Fibroblast of lung (primary cell): ENCODE measurements around the gene GALNT7. TPM values are rescaled to one million over a fixed set of nuclear protein-coding genes. Genes with fewer than 3 reads are reported as not detected.

ENCODE experiments used
- DNase-seq, 2 donors: peaks; one replicate each; pipeline versions ENCODE4 v3.0.0 to v3.0.0-alpha.2; 2010; ENCODE audit warnings: low read depth in 2 of 2
- H2AFZ ChIP-seq: 2 replicates; pipeline ENCODE4 v1.5.1; 2012; ENCODE audit warnings: low read length, control low read depth, inconsistent platforms
- H3K27ac ChIP-seq: 2 replicates; pipeline ENCODE4 v1.5.1; 2011; ENCODE audit warnings: low read length, control low read depth; ENCODE audit not compliant: insufficient read depth
- H3K27me3 ChIP-seq: 2 replicates; pipeline ENCODE4 v1.5.1; 2011; ENCODE audit warnings: mild to moderate bottlenecking, low read length; ENCODE audit not compliant: control insufficient read depth, insufficient read depth
- H3K36me3 ChIP-seq: 2 replicates; pipeline ENCODE4 v1.5.1; 2011; ENCODE audit warnings: low read length; ENCODE audit not compliant: control insufficient read depth, insufficient read depth
- H3K4me1 ChIP-seq: 2 replicates; pipeline ENCODE4 v1.5.1; 2011; ENCODE audit warnings: low read length; ENCODE audit not compliant: control insufficient read depth, insufficient read depth; ENCODE audit errors: extremely low read depth
- H3K4me2 ChIP-seq: 2 replicates; pipeline ENCODE4 v1.5.1; 2011; ENCODE audit warnings: low read length, control low read depth; ENCODE audit not compliant: insufficient read depth; ENCODE audit errors: extremely low read depth
- H3K4me3 ChIP-seq, 4 experiments: fragments of 200-600 bp in 1 of 4; sonication (generic) in 1 of 4; replicated peaks in 1 of 4; 2 replicates each; pipeline ENCODE4 v1.5.1; 2011 to 2016; ENCODE audit warnings: low read length in 4 of 4, low read depth in 3 of 4, mild to moderate bottlenecking in 3 of 4, control low read depth in 2 of 4, inconsistent platforms in 1 of 4, mixed read lengths in 1 of 4; ENCODE audit not compliant: insufficient read depth in 1 of 4; ENCODE audit errors: control extremely low read depth in 1 of 4
- H3K79me2 ChIP-seq: 2 replicates; pipeline ENCODE4 v1.5.1; 2012; ENCODE audit warnings: mild to moderate bottlenecking, low read length, inconsistent platforms; ENCODE audit not compliant: control insufficient read depth, insufficient read depth
- H3K9ac ChIP-seq: 2 replicates; pipeline ENCODE4 v1.5.1; 2011; ENCODE audit warnings: mild to moderate bottlenecking, low read length, control low read depth; ENCODE audit not compliant: insufficient read depth
- H3K9me3 ChIP-seq: 2 replicates; pipeline ENCODE4 v1.5.1; 2012; ENCODE audit warnings: low read depth, low read length; ENCODE audit not compliant: control insufficient read depth, insufficient read depth
- H4K20me1 ChIP-seq: 2 replicates; pipeline ENCODE4 v1.5.1; 2011; ENCODE audit warnings: low read length; ENCODE audit not compliant: control insufficient read depth, insufficient read depth; ENCODE audit errors: extremely low read depth
- EZH2 ChIP-seq: IDR thresholded peaks from 2 replicates; pipeline ENCODE4 v1.5.1; 2012; ENCODE audit warnings: low read length, control low read depth, mild to moderate bottlenecking; ENCODE audit errors: missing control alignments
- polyA plus RNA-seq, 2 donors: library from polyadenylated mRNA; depleted of rRNA in 1 of 2; stranded (reverse) in 1 of 2; unstranded in 1 of 2; fragments of >200 nt; gene quantifications; 2 replicates each; pipeline ENCODE4 v1.2.1, GENCODE V29; 2011 to 2012; ENCODE audit warnings: missing spikeins in 1 of 2
- total RNA-seq: library from RNA; depleted of rRNA; stranded (reverse); fragments of >200 nt; gene quantifications from 2 replicates; pipeline ENCODE4 v1.2.1, GENCODE V29; 2014
- TF ChIP-seq, protein P1 (sequence below), 2 donors: IDR thresholded peaks in 1 of 2; conservative IDR thresholded peaks in 1 of 2; 1 replicate in 1 of 2; 2 replicates in 1 of 2; pipeline ENCODE4 v1.5.1; 2011 to 2012; ENCODE audit warnings: low read length in 2 of 2, control low read depth in 1 of 2, inconsistent platforms in 1 of 2, low read depth in 1 of 2, mild to moderate bottlenecking in 1 of 2

GALNT7 gene
- total and polyA plus RNA-seq, 2 donors (not counting 1 experiment from before 2014, with no cell fraction given): 40.4 to 45.4 TPM

DNA sequence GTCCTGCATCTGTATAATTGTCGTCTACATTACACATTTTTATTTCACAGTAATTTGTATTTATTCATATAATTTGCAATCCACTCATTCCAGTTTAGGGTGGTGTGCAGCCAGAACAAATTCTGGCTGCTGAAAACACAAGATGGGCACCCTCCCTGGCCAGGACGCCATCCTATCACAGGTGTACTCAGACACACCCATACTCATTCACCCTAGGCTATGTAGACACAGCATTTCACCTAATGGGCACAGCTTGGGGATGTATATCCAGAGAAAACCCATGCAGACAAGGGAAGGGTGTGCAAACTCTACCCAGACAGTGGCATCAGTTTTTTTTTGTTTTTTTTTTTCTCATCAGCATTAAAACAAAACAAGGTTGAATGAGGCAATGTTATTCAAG is 92.4 kb downstream of the GALNT7 start:
- Histone ChIP-seq H3K9me3 (no peaks in the 10 kb centered on the region), H3K27me3 (no peaks in the 10 kb centered on the region), H3K27ac (no peak overlapping the region), H2AFZ (no peak overlapping the region), H3K4me3 (no peak overlapping the region), H3K79me2 (no peaks in the 10 kb centered on the region), H3K4me1 (peaks cover 6% of the 10 kb centered on the region), H3K4me2 (no peak overlapping the region), H3K9ac (no peak overlapping the region), H3K36me3 (no peaks in the 10 kb centered on the region), H4K20me1 (no peaks in the 10 kb centered on the region)
- no peak for TF ChIP-seq EZH2
- TF ChIP-seq, protein P1, sequence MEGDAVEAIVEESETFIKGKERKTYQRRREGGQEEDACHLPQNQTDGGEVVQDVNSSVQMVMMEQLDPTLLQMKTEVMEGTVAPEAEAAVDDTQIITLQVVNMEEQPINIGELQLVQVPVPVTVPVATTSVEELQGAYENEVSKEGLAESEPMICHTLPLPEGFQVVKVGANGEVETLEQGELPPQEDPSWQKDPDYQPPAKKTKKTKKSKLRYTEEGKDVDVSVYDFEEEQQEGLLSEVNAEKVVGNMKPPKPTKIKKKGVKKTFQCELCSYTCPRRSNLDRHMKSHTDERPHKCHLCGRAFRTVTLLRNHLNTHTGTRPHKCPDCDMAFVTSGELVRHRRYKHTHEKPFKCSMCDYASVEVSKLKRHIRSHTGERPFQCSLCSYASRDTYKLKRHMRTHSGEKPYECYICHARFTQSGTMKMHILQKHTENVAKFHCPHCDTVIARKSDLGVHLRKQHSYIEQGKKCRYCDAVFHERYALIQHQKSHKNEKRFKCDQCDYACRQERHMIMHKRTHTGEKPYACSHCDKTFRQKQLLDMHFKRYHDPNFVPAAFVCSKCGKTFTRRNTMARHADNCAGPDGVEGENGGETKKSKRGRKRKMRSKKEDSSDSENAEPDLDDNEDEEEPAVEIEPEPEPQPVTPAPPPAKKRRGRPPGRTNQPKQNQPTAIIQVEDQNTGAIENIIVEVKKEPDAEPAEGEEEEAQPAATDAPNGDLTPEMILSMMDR (conservative IDR thresholded peaks at IDR 0.05 in 1 of 2, IDR thresholded peaks at IDR 0.05 in 1 of 2; ENCODE audit: low read depth in 1 of 2, low read length in 2 of 2): no peak
- no peak for DNase-seq

DNA sequence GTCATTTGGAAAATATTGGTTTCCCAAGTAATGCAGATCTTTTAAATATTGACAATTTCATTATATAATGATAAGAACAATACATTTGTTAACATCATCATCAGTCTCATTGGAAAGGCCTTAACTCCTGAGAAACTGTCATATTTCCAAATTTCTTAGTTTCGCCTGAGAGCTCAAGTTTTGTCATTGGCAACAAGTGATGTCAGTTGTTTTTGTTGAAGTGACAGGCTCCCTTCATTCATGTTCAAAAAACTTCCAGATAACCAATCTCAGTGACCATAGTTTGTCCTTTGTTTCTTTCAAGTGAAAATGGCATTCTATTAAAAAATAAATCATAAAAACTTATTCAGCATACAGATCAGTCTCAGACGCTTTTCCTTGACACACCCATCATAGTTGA is 93.8 kb downstream of the GALNT7 start:
- DNase-seq: no peak
- Histone ChIP-seq H4K20me1 (no peaks in the 10 kb centered on the region), H3K4me3 (no peak overlapping the region), H3K4me2 (no peak overlapping the region), H3K4me1 (peaks cover 6% of the 10 kb centered on the region), H3K36me3 (no peaks in the 10 kb centered on the region), H3K79me2 (no peaks in the 10 kb centered on the region), H3K9ac (no peak overlapping the region), H3K27ac (no peak overlapping the region), H2AFZ (no peak overlapping the region), H3K27me3 (no peaks in the 10 kb centered on the region), H3K9me3 (no peaks in the 10 kb centered on the region)
- no peak for TF ChIP-seq EZH2
- TF ChIP-seq, protein P1 (conservative IDR thresholded peaks at IDR 0.05 in 1 of 2, IDR thresholded peaks at IDR 0.05 in 1 of 2; ENCODE audit: low read depth in 1 of 2, low read length in 2 of 2): no peak

DNA sequence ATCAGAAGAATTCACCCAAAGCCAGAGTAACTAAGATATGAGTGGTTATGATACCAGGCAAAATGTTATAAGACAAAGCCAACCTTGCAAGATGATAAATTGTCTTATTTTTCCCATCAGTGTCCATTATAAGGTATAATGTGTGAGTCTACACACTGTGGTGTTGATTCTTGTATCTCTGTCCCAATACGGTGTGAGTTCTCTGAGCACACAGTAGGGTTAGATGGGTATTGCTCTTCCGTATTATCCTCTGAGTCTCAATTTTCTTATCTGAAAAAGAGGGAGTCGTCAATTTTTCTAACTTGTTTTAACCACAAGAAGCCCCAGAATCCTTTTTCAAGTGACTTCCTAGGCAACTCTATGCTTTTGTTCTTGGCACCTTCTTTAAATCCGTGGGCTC is 95.6 kb downstream of the GALNT7 start:
- no peak overlapping the region for H2AFZ ChIP-seq
- no peak for DNase-seq
- H3K4me2 ChIP-seq: peak overlapping the region; percentile 6
- H3K27me3 ChIP-seq: no peaks in the 10 kb centered on the region
- H3K9me3 ChIP-seq: no peaks in the 10 kb centered on the region
- peaks cover 6% of the 10 kb centered on the region for H3K4me1 ChIP-seq
- TF ChIP-seq, protein P1 (conservative IDR thresholded peaks at IDR 0.05 in 1 of 2, IDR thresholded peaks at IDR 0.05 in 1 of 2; ENCODE audit: low read depth in 1 of 2, low read length in 2 of 2): no peak
- no peak for TF ChIP-seq EZH2
- no peak overlapping the region for H3K4me3 ChIP-seq
- H3K36me3 ChIP-seq: no peaks in the 10 kb centered on the region
- no peak overlapping the region for H3K9ac ChIP-seq
- H3K27ac ChIP-seq: no peak overlapping the region
- no peaks in the 10 kb centered on the region for H4K20me1 ChIP-seq
- H3K79me2 ChIP-seq: no peaks in the 10 kb centered on the region
